Activated T-cell treated with anti-CD3 and anti-CD28 coated beads, Interleukin-2, amount 50 U/mL, for 24 hours (primary cell): ENCODE measurements around the gene CFAP410.
"Not testable (repeated sequence)": the region's sequence is repeated elsewhere in the genome, so short reads cannot be mapped to it uniquely, and the experiment has no call there.

Experiments
- DNase-seq: peaks from one replicate; pipeline ENCODE4 v3.0.0-alpha.2; 2020
- H3K27ac Mint-ChIP-seq: 2 replicates; pipeline ENCODE4 v1.8.0; 2020; ENCODE audit warnings: mild to moderate bottlenecking, mixed read lengths
- H3K27me3 Mint-ChIP-seq: 2 replicates; pipeline ENCODE4 v1.8.0; 2020; ENCODE audit warnings: mixed read lengths
- H3K36me3 Mint-ChIP-seq: 2 replicates; pipeline ENCODE4 v1.8.0; 2020; ENCODE audit warnings: low read depth, mixed read lengths
- H3K4me1 Mint-ChIP-seq: 2 replicates; pipeline ENCODE4 v1.8.0; 2020; ENCODE audit warnings: low read depth, mixed read lengths
- H3K4me3 Mint-ChIP-seq: 2 replicates; pipeline ENCODE4 v1.8.0; 2020; ENCODE audit warnings: mild to moderate bottlenecking, moderate library complexity, mixed read lengths
- H3K9me3 Mint-ChIP-seq: 2 replicates; pipeline ENCODE4 v1.8.0; 2020; ENCODE audit warnings: mixed read lengths

CFAP410 gene

DNA sequence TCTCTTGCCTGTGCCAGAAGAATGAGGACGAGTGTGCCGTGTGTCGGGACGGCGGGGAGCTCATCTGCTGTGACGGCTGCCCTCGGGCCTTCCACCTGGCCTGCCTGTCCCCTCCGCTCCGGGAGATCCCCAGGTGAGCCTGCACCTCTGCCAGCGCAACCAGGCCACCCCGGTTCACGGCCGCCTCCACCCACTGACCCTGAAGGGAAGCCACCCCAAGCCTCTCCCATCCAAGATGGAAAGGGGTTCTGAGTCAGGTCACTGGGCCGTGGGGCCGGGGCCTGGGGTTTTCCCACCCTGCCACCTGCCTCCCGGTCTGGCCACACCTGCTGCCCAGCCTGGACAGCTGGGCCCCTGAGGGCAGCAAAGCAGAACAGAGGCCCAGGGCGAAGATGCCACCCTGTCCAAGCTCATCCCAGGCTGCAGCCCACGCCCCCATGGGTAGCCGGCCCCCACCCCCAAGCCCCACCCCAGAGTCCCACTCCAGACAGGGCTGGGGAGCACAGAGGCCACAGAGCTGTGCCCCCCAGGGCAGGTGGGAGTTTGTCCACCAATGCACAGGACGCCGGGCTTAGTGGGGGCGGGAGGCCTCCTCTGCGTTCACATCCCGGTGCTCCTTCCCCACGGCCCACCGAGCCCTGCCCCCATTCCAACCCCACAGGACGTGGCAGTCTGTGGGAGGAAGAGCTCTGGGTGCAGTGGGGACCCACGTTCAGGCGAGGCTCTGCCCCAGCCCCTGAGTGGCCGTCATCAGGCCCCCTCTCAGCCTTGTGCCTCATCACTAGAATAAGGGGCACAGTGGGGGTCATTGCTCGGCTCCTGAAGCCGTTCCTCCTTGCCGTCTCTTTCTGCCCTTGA is 47.9 kb downstream of the CFAP410 start:
- Mint-ChIP-seq H3K36me3 (no peaks in the 10 kb centered on the region), H3K27me3 (no peaks in the 10 kb centered on the region), H3K9me3 (no peaks in the 10 kb centered on the region), H3K4me3 (no peak overlapping the region), H3K27ac (no peak overlapping the region), H3K4me1 (peaks cover 4% of the 10 kb centered on the region)
- DNase-seq: no peak

DNA sequence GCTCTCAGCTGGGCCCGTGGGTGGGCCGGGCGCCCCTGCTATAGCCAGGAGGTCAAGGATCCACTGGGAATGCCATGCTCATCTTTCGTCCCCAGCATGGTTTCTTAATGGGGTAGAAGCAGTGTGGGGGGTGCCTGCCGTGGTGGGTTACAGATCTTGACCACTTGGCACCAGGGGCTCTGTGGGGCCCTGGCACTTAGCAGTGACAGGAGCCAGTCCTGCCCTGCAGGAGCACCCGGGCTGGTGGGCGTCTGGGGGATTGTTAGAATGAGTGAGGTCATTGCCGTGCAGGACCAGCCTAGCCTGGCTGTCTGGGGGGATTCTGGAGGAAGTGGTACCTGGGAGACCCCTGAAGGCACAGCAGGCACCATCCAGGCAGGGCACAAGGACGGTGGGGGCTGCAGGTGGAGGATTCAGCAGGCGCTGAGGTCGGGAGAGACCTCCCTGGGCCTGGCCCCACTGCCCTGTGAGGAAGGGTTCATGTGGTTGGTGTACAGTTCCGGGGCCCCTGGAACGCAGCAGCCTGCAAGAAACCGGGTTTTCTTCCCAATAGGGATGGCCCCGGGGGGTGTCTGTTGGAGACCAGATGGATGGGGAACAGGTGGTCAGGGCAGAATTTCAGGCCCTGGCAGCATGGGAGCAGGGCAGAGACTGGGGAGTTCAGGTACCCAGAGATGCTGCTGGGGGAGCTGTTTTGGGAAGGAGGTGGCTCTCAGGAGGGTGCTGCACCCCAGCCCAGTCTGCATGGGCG is 48.7 kb downstream of the CFAP410 start:
- DNase-seq: no peak
- H3K27ac Mint-ChIP-seq: no peak overlapping the region
- no peaks in the 10 kb centered on the region for H3K36me3 Mint-ChIP-seq
- no peaks in the 10 kb centered on the region for H3K9me3 Mint-ChIP-seq
- peaks cover 4% of the 10 kb centered on the region for H3K4me1 Mint-ChIP-seq
- H3K4me3 Mint-ChIP-seq: no peak overlapping the region
- H3K27me3 Mint-ChIP-seq: no peaks in the 10 kb centered on the region

DNA sequence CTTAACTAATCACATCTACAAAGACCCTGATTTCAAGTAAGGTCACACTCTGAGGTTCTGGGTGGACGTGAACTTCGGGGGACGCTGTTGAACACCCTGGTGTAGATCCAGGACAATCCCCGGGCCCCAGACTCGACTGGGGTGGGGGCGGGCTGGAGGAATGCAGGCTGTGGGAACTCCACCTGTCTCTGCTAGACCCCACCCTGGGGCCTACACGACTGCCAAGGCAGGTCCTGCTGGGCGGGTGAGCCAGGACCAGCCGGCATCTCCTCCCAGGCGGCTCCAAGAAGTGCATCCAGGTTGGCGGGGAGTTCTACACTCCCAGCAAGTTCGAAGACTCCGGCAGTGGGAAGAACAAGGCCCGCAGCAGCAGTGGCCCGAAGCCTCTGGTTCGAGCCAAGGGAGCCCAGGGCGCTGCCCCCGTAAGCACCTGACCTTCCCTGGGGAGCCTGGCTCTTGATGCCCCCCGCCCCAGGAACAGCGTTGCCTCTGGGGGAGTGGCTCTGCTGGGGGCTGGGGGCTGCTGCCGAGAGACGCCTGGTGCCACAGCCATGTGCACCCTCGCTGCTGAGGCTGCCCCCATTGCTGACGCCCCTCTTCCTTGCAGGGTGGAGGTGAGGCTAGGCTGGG is 49.7 kb downstream of the CFAP410 start:
- no peak for DNase-seq
- no peaks in the 10 kb centered on the region for H3K27me3 Mint-ChIP-seq
- H3K4me1 Mint-ChIP-seq: peaks cover 3% of the 10 kb centered on the region
- H3K36me3 Mint-ChIP-seq: no peaks in the 10 kb centered on the region
- H3K9me3 Mint-ChIP-seq: no peaks in the 10 kb centered on the region
- no peak overlapping the region for H3K4me3 Mint-ChIP-seq
- H3K27ac Mint-ChIP-seq: no peak overlapping the region

DNA sequence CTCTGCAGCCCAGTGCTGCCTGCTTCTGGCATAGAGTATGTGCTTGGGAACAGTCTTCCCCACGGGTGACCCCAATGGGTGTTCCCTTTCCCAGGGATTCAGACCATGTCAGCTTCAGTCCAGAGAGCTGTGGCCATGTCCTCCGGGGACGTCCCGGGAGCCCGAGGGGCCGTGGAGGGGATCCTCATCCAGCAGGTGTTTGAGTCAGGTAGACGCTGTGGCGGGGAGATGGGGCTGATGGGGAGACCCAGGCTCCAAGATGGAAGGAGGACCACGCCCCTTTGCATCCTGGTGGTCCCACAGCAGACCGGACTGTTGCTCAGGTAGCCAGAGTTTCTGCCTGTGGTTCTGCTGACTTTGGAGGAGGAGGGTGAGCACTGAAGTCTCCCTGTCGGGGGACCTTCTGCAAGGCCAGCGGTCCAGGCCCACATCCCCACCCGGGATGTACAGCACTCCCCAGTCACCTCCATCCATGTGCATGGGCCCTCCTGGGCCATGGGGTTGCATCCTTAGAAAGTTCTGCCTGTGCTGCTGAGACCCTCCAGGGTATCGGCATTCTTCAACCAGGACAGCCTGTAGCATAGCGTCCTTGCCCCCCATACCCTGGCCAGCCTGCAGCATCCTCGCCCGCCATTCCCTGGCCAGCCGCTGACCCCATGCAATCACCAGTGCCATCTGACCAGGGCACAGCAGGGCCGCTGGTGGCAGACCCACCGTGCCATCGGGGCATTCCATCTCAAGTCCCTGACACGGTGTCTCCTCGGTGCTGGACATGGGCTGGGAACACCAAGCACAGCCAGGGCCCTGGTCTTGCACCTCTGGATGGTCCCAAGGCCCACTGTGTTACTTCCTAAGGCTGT is 50.7 kb downstream of the CFAP410 start:
- Mint-ChIP-seq H3K36me3 (no peaks in the 10 kb centered on the region), H3K4me3 (no peak overlapping the region), H3K27ac (no peak overlapping the region), H3K9me3 (no peaks in the 10 kb centered on the region), H3K27me3 (no peaks in the 10 kb centered on the region), H3K4me1 (peaks cover 1% of the 10 kb centered on the region)
- DNase-seq: no peak

DNA sequence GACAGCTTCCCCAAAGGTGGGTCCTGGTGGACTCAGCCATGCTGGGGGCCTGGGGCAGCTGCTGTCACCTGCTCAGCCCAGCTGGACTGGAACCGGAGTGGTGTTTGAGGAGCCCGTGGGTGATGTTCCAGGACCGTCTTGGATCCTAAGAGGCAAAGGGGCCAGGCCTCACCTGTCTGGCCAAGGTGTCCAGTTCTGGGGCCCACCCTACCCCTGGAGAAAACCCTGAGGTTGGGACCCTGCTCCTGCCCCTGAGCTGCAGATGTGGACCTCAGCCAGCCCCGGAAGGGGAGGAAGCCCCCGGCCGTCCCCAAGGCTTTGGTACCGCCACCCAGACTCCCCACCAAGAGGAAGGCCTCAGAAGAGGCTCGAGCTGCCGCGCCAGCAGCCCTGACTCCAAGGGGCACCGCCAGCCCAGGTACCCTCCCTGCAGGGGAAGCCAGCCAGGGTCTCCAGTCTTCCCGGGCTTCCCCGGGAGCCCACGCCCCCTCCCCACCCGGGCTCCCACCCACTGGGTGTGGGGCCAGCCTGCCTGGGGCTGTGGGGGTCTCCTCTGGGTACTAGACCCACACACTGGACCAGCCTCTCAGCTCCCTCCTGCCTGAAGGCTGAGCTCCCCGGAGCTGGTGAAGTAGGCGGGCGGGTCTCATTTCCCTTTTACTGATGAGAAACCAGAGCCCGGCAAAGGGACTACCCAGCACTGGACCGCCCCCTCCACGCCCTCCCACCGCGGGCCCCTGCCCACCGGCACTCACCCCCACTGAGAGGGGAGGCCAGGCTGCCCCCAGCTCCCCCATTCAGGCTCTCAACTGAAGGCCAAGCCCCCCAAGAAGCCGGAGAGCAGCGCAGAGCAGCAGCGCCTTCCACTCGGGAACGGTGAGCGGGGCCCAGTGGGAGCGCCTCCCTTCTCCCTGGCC is 52.2 kb downstream of the CFAP410 start:
- Mint-ChIP-seq H3K9me3 (no peaks in the 10 kb centered on the region), H3K4me3 (no peak overlapping the region), H3K27ac (no peak overlapping the region), H3K4me1 (no peaks in the 10 kb centered on the region), H3K27me3 (no peaks in the 10 kb centered on the region), H3K36me3 (no peaks in the 10 kb centered on the region)
- DNase-seq: no peak

DNA sequence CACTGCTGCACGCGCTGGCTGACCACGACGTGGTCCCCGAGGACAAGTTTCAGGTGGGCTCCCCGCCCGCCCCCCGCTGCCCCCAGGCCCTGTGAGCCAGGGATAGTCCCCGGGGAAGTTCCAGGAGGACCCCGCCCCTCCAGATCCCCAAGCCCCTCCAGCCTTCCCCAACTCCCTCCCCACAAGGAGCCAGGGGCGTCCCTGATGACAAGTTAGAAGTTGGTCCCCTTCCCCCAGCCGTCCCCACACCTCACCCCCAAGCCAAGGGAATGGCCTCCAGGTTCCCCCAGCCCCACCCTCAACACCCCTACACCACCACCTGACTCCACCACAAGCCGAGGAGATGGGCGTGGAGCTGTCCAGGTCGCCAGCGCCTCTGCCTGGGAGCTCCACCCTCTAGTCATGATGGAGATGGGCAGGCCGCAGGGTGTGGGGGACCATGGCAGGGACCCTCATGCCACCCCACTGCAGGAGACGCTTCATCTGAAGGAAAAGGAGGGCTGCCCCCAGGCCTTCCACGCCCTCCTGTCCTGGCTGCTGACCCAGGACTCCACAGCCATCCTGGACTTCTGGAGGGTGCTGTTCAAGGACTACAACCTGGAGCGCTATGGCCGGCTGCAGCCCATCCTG is 53.0 kb downstream of the CFAP410 start:
- H3K4me3 Mint-ChIP-seq: no peak overlapping the region
- H3K27ac Mint-ChIP-seq: no peak overlapping the region
- no peaks in the 10 kb centered on the region for H3K36me3 Mint-ChIP-seq
- H3K27me3 Mint-ChIP-seq: no peaks in the 10 kb centered on the region
- H3K4me1 Mint-ChIP-seq: no peaks in the 10 kb centered on the region
- no peak for DNase-seq
- no peaks in the 10 kb centered on the region for H3K9me3 Mint-ChIP-seq

DNA sequence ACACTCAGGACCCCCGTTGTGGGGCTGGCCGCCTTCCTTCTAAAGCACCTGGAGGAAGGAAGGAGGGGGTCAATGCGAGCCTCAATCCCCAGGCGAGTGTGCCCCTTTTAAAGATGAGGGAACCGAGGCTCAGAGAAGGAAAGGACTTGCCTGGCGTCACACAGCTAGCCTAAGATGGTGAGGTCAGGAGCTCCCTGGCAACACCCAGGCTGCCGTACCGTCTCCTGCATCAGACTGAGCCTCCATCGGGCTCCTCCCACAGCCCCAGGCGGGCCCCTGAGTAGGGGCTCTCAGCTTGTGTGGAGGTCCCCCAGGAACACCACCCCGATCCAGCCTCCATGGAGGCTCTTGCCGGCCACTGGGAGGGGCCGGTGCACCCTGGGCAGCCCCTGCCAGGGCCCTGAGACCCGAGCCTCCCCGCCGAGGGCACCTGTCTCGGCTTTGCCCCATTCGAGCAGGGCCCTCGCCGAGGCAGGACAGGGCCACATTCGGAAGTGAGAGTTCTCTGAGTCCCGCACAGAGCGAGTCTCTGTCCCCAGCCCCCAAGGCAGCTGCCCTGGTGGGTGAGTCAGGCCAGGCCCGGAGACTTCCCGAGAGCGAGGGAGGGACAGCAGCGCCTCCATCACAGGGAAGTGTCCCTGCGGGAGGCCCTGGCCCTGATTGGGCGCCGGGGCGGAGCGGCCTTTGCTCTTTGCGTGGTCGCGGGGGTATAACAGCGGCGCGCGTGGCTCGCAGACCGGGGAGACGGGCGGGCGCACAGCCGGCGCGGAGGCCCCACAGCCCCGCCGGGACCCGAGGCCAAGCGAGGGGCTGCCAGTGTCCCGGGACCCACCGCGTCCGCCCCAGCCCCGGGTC is 53.8 kb downstream of the CFAP410 start, which contains the start of gene AIRE:
Gene AIRE (plus strand): TSS at position 739 of the 855 bp plus-strand sequence. CDS start 131 bp downstream, outside the sequence.
- Mint-ChIP-seq H3K27ac (no peak within 1 kb of the TSS), H3K36me3 (no peaks in the 10 kb centered on the region), H3K4me3 (no peak within 1 kb of the TSS), H3K27me3 (no peaks in the 10 kb centered on the region), H3K9me3 (no peaks in the 10 kb centered on the region), H3K4me1 (no peaks in the 10 kb centered on the region)
- DNase-seq: no peak

DNA sequence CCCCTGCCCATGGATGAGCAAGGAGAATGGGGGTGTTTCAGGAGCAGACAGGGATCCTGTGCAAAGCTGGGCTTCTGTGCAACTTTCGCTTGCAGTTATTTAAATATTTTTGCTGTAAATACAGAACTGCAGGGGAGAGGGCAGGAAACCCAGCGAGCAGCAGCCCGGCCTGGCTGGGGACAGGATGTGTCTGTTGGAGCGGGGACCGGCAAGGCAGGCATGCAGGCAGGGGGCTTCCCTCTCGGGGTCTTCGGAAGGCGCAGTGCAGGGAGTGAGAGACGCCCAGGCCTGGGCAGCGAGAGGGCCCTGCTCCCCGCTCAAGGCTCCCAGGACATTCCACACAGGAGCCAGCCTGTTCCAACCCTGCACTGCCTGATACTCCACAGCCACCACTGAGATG is 55.2 kb downstream of the CFAP410 start:
- no peak overlapping the region for H3K4me3 Mint-ChIP-seq
- no peaks in the 10 kb centered on the region for H3K4me1 Mint-ChIP-seq
- no peaks in the 10 kb centered on the region for H3K27me3 Mint-ChIP-seq
- H3K36me3 Mint-ChIP-seq: no peaks in the 10 kb centered on the region
- no peaks in the 10 kb centered on the region for H3K9me3 Mint-ChIP-seq
- no peak overlapping the region for H3K27ac Mint-ChIP-seq
- DNase-seq: no peak

DNA sequence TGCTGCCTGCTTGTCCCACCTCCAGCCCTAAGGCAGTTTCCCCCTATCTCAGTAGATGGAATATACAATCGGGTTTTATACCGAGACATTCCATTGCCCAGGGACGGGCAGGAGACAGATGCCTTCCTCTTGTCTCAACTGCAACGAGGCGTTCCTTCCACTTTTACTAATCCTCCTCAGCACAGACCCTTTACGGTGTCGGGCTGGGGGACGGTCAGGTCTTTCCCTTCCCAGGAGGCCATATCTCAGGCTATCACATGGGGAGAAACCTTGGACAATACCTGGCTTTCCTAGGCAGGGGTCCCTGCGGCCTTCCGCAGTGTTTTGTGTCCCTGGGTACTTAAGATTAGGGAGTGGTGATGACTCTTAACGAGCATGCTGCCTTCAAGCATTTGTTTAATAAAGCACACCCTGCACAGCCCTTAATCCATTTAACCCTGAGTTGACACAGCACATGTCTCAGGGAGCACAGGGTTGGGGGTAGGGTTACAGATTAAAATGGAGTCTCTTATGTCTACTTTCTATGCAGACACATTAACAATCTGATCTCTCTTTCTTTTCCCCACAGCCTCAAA is 55.9 kb downstream of the CFAP410 start:
- not testable (repeated sequence) for H3K4me1 Mint-ChIP-seq, DNase-seq, H3K9me3 Mint-ChIP-seq, H3K27me3 Mint-ChIP-seq, H3K4me3 Mint-ChIP-seq, H3K36me3 Mint-ChIP-seq, H3K27ac Mint-ChIP-seq

DNA sequence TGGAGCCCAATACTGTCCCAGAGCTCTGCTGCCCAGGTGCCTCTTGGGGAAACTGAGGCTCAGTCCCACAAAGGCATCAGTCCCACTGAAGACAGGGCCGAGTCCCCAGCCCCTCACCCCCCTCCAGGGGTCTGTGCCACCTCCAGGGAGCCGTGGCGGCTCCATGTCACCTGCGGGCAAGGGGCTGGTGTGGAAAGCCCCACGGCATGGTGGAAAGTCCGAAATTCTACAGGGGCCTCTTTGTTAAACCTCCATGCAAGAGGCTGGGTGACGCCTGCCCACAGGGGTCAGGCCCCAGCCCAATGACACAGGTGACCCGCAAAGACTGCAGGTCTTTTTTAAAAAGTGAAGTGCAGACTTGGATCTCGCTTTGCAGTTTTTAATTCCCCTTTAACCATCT is 56.8 kb downstream of the CFAP410 start:
- H3K36me3 Mint-ChIP-seq: no peaks in the 10 kb centered on the region
- no peaks in the 10 kb centered on the region for H3K27me3 Mint-ChIP-seq
- H3K27ac Mint-ChIP-seq: no peak overlapping the region
- no peaks in the 10 kb centered on the region for H3K4me1 Mint-ChIP-seq
- DNase-seq: no peak
- no peaks in the 10 kb centered on the region for H3K9me3 Mint-ChIP-seq
- no peak overlapping the region for H3K4me3 Mint-ChIP-seq

DNA sequence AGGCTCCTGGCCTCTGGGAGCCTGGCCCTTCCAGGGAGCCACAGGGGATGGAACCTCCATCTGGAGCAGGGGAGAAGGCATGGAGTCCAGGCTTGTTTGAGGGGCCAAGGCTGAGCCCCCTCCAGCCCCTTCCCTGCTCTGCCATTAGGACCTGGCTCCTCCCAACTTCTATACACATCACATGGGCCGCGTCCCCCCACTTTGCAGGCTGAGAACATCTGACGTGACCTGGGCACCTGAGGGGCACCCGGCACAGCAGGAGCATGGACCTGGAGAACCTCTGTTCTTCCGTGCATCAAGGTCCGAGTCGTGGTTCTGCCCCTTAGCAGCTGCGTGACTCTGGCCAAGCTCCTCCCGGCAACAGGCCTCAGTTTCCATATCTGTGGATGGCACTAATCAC is 57.4 kb downstream of the CFAP410 start:
- Mint-ChIP-seq H3K9me3 (no peaks in the 10 kb centered on the region), H3K27me3 (no peaks in the 10 kb centered on the region), H3K4me1 (no peaks in the 10 kb centered on the region), H3K4me3 (no peak overlapping the region), H3K36me3 (no peaks in the 10 kb centered on the region), H3K27ac (no peak overlapping the region)
- no peak for DNase-seq
